Loucy (cell line): Measurements from ENCODE around the gene ME3.

Source experiments
- EZH2phosphoT487 ChIP-seq: fragments of 200-600 bp; IDR thresholded peaks from 2 replicates; pipeline ENCODE4 v1.6.1; 2018; ENCODE audit warnings: antibody characterized with exemption, mild to moderate bottlenecking, moderate library complexity, borderline replicate concordance
- TF ChIP-seq, protein P1 (sequence below): fragments of 200-600 bp; sonication (generic); conservative IDR thresholded peaks from 2 replicates; pipeline ENCODE4 v1.5.1; 2014; ENCODE audit warnings: mild to moderate bottlenecking, antibody characterized with exemption, low read length

DNA sequence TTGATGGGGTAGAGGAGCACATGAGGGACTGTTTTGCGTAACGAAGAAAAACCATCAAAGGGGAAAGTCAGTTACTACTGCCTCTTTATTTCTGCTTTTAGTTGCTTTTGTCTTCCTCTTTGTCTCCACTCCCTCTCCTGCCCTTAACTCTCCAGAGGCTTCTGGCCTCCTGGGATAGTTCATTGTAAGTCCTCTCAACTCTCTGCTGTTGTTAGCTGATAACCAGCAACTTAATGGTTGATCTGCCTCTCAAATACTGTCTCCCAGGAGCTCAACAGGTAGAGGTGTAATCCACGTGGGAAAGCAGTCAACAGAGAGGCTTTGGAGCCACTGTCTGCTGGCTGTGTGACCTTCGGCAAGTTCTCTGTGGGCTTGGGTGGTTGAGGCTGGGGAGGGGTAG lies 250.5 kb downstream of the ME3 start:
- TF ChIP-seq, protein P1, sequence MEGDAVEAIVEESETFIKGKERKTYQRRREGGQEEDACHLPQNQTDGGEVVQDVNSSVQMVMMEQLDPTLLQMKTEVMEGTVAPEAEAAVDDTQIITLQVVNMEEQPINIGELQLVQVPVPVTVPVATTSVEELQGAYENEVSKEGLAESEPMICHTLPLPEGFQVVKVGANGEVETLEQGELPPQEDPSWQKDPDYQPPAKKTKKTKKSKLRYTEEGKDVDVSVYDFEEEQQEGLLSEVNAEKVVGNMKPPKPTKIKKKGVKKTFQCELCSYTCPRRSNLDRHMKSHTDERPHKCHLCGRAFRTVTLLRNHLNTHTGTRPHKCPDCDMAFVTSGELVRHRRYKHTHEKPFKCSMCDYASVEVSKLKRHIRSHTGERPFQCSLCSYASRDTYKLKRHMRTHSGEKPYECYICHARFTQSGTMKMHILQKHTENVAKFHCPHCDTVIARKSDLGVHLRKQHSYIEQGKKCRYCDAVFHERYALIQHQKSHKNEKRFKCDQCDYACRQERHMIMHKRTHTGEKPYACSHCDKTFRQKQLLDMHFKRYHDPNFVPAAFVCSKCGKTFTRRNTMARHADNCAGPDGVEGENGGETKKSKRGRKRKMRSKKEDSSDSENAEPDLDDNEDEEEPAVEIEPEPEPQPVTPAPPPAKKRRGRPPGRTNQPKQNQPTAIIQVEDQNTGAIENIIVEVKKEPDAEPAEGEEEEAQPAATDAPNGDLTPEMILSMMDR = no peak
- no peak for TF ChIP-seq EZH2phosphoT487
